DMS153 treated with DMSO at 0.1 percent for 48 hours (cell line): ENCODE results near the gene FBXO40.
"Not testable (repeated sequence)": the region's sequence is repeated elsewhere in the genome, so short reads cannot be mapped to it uniquely, and the experiment has no call there.

ENCODE experiments used
- DNase-seq: peaks from one replicate; lab custom pipeline; 2025; ENCODE audit not compliant: unreplicated experiment; lab: John Stamatoyannopoulos, UW

FBXO40 gene

GRCh38 chr3:121592856-121593702 lies at the start of gene FBXO40:
TSS of gene FBXO40 (plus strand) at chr3:121593379. CDS start at chr3:121620576, 27,197 bp downstream.
- DNase-seq, result peak; percentile 44

GRCh38 chr3:121545049-121545573 lies 48.1 kb upstream of the FBXO40 start:
- DNase-seq, result no peak

GRCh38 chr3:121545574-121546455 lies 47.4 kb upstream of the FBXO40 start, which contains the start of gene POLQ:
TSS of gene POLQ (minus strand) at chr3:121545988. CDS start at chr3:121545877, 111 bp downstream.
- peak; percentile 83 for DNase-seq

DNA sequence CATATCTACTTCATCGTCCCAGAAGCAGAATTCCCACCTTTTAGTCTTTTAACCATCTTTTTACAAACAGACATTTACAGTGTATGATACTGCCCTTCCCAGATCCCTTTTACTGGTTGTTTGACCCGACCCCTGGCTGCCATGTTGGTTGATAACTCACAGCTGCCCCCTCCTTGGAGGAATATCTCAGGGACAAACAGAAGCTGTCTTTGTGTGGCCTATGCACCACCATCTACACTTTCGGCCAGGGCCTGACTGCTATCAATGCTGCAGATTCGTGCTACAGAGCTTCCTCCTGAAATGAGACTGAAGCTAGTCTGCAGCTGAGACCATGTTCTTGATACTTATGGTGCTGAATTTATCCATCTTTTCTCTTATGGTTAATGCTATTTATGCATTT lies 40.8 kb upstream of the FBXO40 start:
- no peak for DNase-seq

DNA sequence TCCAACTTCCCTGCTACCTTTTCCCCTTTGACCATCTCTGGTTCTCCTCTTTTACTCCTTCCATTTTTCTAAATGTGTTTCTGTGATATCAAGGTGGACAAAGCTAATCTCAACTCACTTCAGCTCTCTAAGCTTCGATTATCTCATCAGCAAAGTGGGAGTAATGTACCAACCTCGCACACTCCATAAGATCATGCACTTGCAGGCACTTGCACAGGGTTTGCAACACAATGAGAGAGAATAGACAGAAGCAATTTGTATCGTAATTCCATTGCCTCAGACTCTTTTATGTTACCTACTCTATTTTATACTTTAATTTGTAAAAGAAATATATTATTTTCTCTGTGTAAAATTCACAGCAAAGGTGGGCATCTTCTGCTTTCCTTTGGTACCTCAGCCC lies 40.4 kb upstream of the FBXO40 start:
- DNase-seq, result no peak

- no peak for DNase-seq
Observed at GRCh38 chr3:121557426-121557934, 35.7 kb upstream of the FBXO40 start.

DNA sequence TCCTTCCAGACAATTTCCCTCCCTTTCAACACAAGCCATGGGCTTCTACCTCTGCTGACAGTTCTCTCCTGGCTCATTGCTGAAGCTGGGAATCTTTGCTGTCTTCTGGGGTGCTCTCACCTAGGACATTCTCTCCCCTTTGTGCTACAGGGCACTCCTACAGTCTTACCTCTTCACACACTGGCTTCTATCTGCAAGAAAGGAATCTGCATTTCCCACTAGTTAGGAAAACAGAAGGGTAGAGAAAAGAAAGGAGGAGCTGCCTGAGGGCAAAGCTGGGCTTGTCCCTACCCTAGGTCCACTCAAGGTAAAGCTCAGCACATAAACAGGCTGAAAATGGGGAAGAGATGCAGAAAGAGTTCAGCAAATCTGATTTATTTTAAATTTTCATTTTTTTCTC lies 31.0 kb upstream of the FBXO40 start:
- DNase-seq, result no peak

DNA sequence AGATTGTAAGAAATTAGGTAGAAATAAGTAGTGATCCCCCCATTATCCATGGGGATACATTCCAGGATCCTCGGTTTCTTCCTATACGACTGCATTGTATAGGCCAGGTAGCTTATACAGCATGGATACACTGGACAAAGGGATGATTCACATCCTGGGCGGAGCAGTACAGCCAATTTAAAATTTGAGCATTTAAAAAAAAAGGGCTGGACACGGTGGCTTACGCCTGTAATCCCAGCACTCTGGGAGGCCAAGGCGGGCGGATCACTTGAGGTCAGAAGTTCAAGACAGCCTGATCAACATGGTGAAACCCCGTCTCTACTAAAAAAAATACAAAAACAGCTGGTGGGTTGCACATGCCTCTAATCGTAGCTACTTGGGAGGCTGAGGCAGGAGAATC lies 26.4 kb upstream of the FBXO40 start:
- DNase-seq, result no peak

GRCh38 chr3:121567649-121568048 lies 25.5 kb upstream of the FBXO40 start, which contains the start of gene ARGFX:
TSS of gene ARGFX (plus strand) at chr3:121567949. CDS start at chr3:121570714, 2,765 bp downstream.
- no peak for DNase-seq

DNA sequence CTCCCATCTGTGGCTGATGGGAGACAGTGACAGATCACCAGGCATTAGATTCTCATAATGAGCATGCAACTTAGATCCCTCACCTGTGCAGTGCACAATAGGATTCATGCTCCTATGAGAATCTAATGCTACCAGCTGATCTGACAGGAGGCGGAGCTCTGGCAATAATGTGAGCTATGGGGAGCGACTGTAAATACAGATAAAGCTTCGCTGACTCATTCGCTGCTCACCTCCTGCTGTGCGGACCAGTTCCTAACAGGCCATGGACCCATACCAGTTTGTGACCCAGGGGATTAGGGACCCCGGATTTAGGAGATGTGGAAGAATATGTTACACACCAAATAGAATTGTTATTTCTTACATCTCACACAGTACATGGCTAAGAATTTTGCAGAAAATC lies 18.7 kb upstream of the FBXO40 start:
- DNase-seq, result no peak

- DNase-seq, result no peak
Observed at GRCh38 chr3:121581691-121582090, 11.5 kb upstream of the FBXO40 start.

- DNase-seq, result no peak
Observed at GRCh38 chr3:121584418-121584817, 8.8 kb upstream of the FBXO40 start.

GRCh38 chr3:121593806-121594205 lies 627 bp downstream of the FBXO40 start:
- not testable (repeated sequence) for DNase-seq

DNA sequence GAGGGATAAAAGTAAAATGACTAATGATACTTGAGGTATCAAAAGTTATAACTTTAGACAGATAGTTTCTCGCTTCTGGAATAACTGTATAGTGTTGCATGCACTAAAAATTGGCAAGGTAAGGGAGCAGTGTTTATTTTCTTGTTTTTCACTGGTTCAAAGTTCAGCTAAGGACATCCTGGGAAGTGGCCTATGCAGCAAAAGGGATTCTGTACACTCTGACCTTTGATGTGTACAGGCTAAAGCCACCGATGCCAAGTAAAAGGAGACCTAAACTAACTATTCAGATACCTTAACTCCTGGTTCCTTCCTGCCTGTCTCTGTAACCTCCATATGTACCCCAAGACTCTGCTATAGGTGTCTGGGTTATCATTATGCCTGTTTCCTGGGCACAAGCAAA lies 1.7 kb downstream of the FBXO40 start:
- no peak for DNase-seq

DNA sequence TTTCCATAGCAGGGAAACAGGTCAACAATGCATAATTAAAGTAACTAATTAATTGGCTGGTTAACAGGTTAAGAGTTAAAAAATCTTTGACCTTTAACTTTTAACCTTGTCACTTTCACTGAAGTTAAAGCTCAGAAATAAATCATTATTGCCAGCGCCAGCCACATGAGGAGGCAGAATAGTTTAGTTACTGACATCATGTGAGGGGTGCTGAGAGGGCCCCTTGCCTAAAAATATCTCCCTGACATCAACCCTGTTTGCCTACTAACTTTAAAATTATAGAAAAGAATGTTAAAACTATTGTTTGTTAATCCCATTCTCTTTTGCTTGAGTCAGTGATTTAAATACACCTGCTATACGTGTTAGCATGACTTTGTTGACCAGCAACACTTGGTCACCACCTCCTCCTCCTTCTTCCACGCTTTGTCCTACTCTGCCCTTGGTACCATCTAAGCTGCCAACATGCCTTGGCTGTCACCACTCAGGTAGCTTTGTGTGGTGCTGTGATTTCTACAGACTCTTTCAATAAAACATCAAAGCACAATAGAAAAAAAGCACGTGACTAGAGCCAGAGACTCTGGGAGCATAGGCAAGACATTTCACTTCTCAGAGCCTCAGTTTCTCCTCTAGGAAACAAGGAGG lies 2.7 kb downstream of the FBXO40 start:
- DNase-seq, result no peak

- no peak for DNase-seq
Observed at GRCh38 chr3:121598564-121598963, 5.4 kb downstream of the FBXO40 start.

DNA sequence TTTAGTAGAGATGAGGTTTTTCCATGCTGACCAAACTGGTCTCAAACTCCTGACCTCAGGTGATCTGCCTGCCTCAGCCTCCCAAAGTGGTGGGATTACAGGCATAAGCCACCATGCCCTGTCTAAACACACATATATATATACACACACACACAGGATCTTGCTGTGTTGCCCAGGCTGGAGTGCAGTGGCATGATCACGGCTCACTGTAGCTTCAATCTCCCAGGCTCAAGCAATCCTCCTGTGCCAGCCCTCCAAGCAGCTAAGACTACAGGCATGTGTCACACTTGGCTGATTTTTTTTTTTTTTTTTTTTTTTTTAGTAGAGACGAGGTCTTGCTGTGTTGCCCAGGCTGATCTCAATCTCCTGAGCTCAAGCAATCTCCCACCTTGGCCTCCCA lies 6.7 kb downstream of the FBXO40 start:
- DNase-seq, result not testable (repeated sequence)

DNA sequence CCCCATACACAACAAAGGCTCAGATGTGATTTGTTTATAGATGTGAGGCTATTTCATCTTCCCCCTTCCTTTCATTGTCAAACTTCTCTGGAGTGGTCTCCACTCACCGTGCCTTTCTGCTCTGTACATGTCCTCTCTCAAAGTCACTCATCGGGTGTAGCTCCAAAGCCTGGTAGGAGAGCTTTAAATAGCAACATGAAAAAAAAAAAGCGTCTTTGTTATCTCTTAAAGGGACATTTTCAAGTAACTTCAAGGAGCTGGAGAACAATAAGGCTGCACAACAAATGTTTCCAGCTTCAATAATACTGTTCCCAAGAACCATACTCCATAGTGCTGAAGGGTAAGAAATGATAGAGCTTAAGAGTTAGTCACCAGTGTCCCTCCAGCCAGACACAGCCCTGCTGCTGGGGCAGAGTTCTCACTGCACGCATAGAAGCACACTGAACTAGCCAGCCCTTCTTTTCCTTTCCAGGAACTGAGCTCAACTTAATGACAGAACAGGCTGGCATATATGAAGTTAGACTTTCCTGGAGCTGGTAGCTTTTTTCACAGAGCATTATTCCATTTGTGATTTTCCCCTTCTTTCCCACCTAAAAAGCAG lies 8.1 kb downstream of the FBXO40 start:
- DNase-seq, result no peak

DNA sequence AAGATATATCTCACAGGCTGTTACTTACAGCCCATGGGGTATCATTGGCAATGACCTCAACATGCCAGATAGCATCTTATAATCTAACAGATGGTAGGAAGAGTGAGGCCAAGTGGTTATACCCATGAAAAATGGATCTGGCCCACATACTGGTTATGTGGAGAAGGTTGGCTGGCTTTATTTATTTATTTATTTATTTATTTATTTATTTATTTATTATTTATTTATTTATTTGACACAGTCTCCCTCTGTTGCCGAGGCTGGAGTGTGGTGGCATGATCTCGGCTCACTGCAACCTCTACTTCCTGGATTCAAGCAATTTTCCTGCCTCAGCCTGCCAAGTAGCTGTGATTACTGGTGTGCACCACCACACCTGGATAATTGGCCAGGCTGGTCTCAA lies 11.6 kb downstream of the FBXO40 start:
- no peak for DNase-seq

DNA sequence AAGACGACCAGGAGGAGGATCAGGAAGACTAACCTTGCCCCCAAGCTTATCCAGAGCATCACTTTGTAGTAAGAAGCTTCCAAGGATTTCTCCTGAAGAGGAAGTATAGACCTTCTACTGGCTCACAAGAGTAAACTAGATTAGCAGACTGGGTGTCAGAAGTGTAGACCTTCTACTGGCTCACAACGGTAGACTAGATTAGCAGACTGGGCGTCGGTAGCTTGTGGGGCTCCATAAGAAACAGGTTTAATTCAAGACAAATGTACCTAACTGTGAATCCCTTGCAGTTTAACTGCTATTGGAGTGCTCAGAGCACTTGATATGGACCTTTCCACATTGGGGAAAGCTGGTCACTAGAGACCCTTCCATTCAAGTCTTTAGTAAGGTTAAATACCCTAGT lies 12.9 kb downstream of the FBXO40 start:
- DNase-seq, result no peak
